ENCODE measurements around the gene CEP112. TPM values are rescaled to one million over a fixed set of nuclear protein-coding genes. Genes with fewer than 3 reads are reported as not detected.

CEP112 gene
- total and polyA plus RNA-seq, 2 of the 4 experiments (the other 2 are of a cell fraction) = 2.5 to 5.6 TPM

GRCh38 chr17:65820811-65821210 is 371.1 kb downstream of the CEP112 start:
- DNase-seq = no peak
- no CpG with 5 or more reads among the region's 2 CpGs for WGBS, 2 experiments (ENCODE audit: extremely low coverage in 2 of 2, insufficient read length in 1 of 2)
- CTCF ChIA-PET = no interaction called here

More at GRCh38 chr17:65820811-65821210, 371.1 kb downstream of the CEP112 start:
- Histone ChIP-seq H3K9ac (ENCODE audit: low read depth, low read length) (no peak overlapping the region), H3K23ac (ENCODE audit: low read depth, low read length) (no peak overlapping the region), H3K36me3 (ENCODE audit: control insufficient read depth, insufficient read depth, low read length) (no peaks in the 10 kb centered on the region), H3K4me2 (ENCODE audit: low read depth, low read length) (no peak overlapping the region), H3K14ac (replicated peaks; ENCODE audit: low read depth, low read length) (no peak overlapping the region), H3K27me3 (ENCODE audit: control insufficient read depth, insufficient read depth, low read length) (no peaks in the 10 kb centered on the region), H2AFZ (replicated peaks; ENCODE audit: low read length, poor library complexity) (no peak overlapping the region), H3K9me3 (ENCODE audit: control insufficient read depth, insufficient read depth, low read length) (no peaks in the 10 kb centered on the region), H3K56ac (ENCODE audit: extremely low read depth, insufficient read depth, low read length) (no peak overlapping the region), H4K20me1 (ENCODE audit: insufficient read depth, low read length) (no peaks in the 10 kb centered on the region), H3K79me1 (ENCODE audit: low read depth in 1 of 2, low read length in 2 of 2) (no peaks in the 10 kb centered on the region), H4K91ac (ENCODE audit: insufficient read depth, low read depth, low read length) (no peak overlapping the region), H2BK5ac (ENCODE audit: low read depth, low read length, poor library complexity, severe bottlenecking) (no peak overlapping the region), H3K4ac (ENCODE audit: low read depth, low read length) (no peak overlapping the region), H2BK20ac (ENCODE audit: low read depth, low read length) (no peak overlapping the region), H3K4me1 (ENCODE audit: control insufficient read depth, insufficient read depth, low read length) (no peaks in the 10 kb centered on the region), H4K8ac (ENCODE audit: low read depth in 2 of 2, low read length in 2 of 2) (no peak overlapping the region), H4K5ac (ENCODE audit: low read depth, low read length) (no peak overlapping the region), H3K9me1 (ENCODE audit: insufficient read depth, low read length) (no peaks in the 10 kb centered on the region), H2BK15ac (ENCODE audit: low read depth, low read length) (no peak overlapping the region), H2AK9ac (replicated peaks; ENCODE audit: low read depth, low read length, poor library complexity) (no peak overlapping the region), H2AK5ac (ENCODE audit: low read depth, low read length) (no peak overlapping the region), H3K4me3 (ENCODE audit: insufficient read depth, low read depth, low read length) (no peak overlapping the region), H2BK120ac (ENCODE audit: low read depth, low read length) (no peak overlapping the region), H3K18ac (ENCODE audit: low read depth, low read length) (no peak overlapping the region), H3K27ac (ENCODE audit: insufficient read depth, low read length) (no peak overlapping the region)
- TF ChIP-seq SMC3 (IDR thresholded peaks at IDR 0.05; ENCODE audit: low read depth, low read length) (no peak), CTCF (conservative IDR thresholded peaks at IDR 0.05; ENCODE audit: low read depth, low read length) (no peak), NFE2L2 (IDR thresholded peaks at IDR 0.05; ENCODE audit: low read depth, low read length) (no peak), MAZ (IDR thresholded peaks at IDR 0.05; ENCODE audit: borderline replicate concordance, low read depth, low read length) (no peak), RCOR1 (IDR thresholded peaks at IDR 0.05; ENCODE audit: insufficient replicate concordance, low read length) (no peak), RAD21 (IDR thresholded peaks at IDR 0.05; ENCODE audit: low read length) (no peak), CHD1 (IDR thresholded peaks at IDR 0.05; ENCODE audit: low read depth, low read length) (no peak), FOS (IDR thresholded peaks at IDR 0.05; ENCODE audit: low read depth, low read length) (no peak)
- intact Hi-C loops (cut with micrococcal nuclease) = no loop called here
- dilution Hi-C loops (cut with HindIII; ENCODE audit: low sequenced_read_pairs, unreplicated experiment) = no loop called here
- no TSS peak for BruUV-seq (replicated peaks)
- POLR2A ChIA-PET (ENCODE audit: unreplicated experiment) = no interaction called here
- ATAC-seq (ENCODE audit: low read depth) = no peak
- in situ Hi-C loops (cut with MboI; ENCODE audit: low sequenced_read_pairs) = no loop called here

Data from IMR-90 (cell line).